Glomerular endothelial cell (primary cell): Measurements from ENCODE around the gene LARP1B. TPM values are rescaled to one million over a fixed set of nuclear protein-coding genes. Genes with fewer than 3 reads are reported as not detected.

Source experiments
- total RNA-seq: library from RNA; depleted of rRNA; stranded (reverse); fragments of >200 nt; gene quantifications from 2 replicates; pipeline ENCODE4 v1.2.3, GENCODE V29; 2015

The LARP1B gene
- total RNA-seq, 1 donor from 2014 or later: 16.7 TPM

Other genes with a start within 250 kb of the LARP1B start
- gene PLK4, start 180.4 kb upstream of the LARP1B start, total RNA-seq: 7.4 and 9.1 TPM in 2 replicates
- gene MFSD8, start 96.1 kb upstream of the LARP1B start, total RNA-seq: 8.0 and 9.6 TPM in 2 replicates
- 3.5 and 4.9 TPM in 2 replicates for gene ABHD18, start 95.9 kb upstream of the LARP1B start, total RNA-seq
- gene PGRMC2, start 226.5 kb downstream of the LARP1B start, total RNA-seq: 22.6 and 48.3 TPM in 2 replicates